Neural cell (in vitro differentiated cells): ENCODE measurements around the gene GPR62. TPM values are rescaled to one million over a fixed set of nuclear protein-coding genes. Genes with fewer than 3 reads are reported as not detected.

Experiments
- H2AFZ ChIP-seq: fragments of 200-600, 300-800 bp; sonication (generic), shearing (Covaris generic); 2 replicates; pipeline ENCODE4 v1.6.0; 2014; ENCODE audit warnings: low read depth, mild to moderate bottlenecking, antibody characterized with exemption, low read length, moderate library complexity
- H3F3A ChIP-seq: fragments of 200-600 bp; shearing (Covaris generic); 2 replicates; pipeline ENCODE4 v1.6.1; 2016; ENCODE audit warnings: mild to moderate bottlenecking, moderate library complexity, mixed read lengths, antibody characterized with exemption, low read length; ENCODE audit not compliant: insufficient read depth, poor library complexity, severe bottlenecking
- H3K27ac ChIP-seq: fragments of 200-600, 300-800 bp; sonication (generic), shearing (Covaris generic); 2 replicates; pipeline ENCODE4 v1.5.1; 2014; ENCODE audit warnings: mild to moderate bottlenecking, low read length, moderate library complexity
- H3K27me3 ChIP-seq: fragments of 300-800, 200-600 bp; sonication (generic), shearing (Covaris generic); 2 replicates; pipeline ENCODE4 v1.6.0; 2014; ENCODE audit warnings: mild to moderate bottlenecking, low read depth, low read length, moderate library complexity; ENCODE audit not compliant: insufficient read depth
- H3K36me3 ChIP-seq: fragments of 300-800, 200-600 bp; sonication (generic), shearing (Covaris generic); 2 replicates; pipeline ENCODE4 v1.5.1; 2014; ENCODE audit warnings: mild to moderate bottlenecking, antibody characterized with exemption, low read length, moderate library complexity; ENCODE audit not compliant: insufficient read depth
- H3K4me2 ChIP-seq: fragments of 300-800, 200-600 bp; sonication (generic), shearing (Covaris generic); 2 replicates; pipeline ENCODE4 v1.6.0; 2014; ENCODE audit warnings: mild to moderate bottlenecking, low read length
- H3K4me3 ChIP-seq: fragments of 300-800, 200-600 bp; sonication (generic), shearing (Covaris generic); 2 replicates; pipeline ENCODE4 v1.5.1; 2014; ENCODE audit warnings: mild to moderate bottlenecking, low read length, moderate library complexity
- H3K79me2 ChIP-seq: fragments of 200-600 bp; shearing (Covaris generic); replicated peaks from 2 replicates; pipeline ENCODE4 v1.6.0; 2014; ENCODE audit warnings: mild to moderate bottlenecking, low read length, moderate library complexity; ENCODE audit not compliant: insufficient read depth
- H3K9ac ChIP-seq: fragments of 300-800, 200-600 bp; sonication (generic), shearing (Covaris generic); 2 replicates; pipeline ENCODE4 v1.6.1; 2016; ENCODE audit warnings: mild to moderate bottlenecking, low read length, mixed read lengths
- H3K9me2 ChIP-seq: fragments of 200-600 bp; shearing (Covaris generic); 2 replicates; pipeline ENCODE4 v1.6.1; 2016; ENCODE audit warnings: mild to moderate bottlenecking, low read length, mixed read lengths; ENCODE audit not compliant: insufficient read depth
- H3K9me3 ChIP-seq: fragments of 200-600, 300-800 bp; sonication (generic), shearing (Covaris generic); 2 replicates; pipeline ENCODE4 v1.6.1; 2016; ENCODE audit warnings: mild to moderate bottlenecking, mixed run types, low read length, moderate library complexity, mixed read lengths
- H4K20me1 ChIP-seq: fragments of 200-600 bp; shearing (Covaris generic); 2 replicates; pipeline ENCODE4 v1.6.1; 2016; ENCODE audit warnings: mild to moderate bottlenecking, mixed run types; ENCODE audit not compliant: insufficient read depth
- CTCF ChIP-seq: fragments of 450-650 bp; IDR thresholded peaks from 2 replicates; pipeline ENCODE4 v1.5.1; 2014; ENCODE audit warnings: antibody characterized with exemption, mild to moderate bottlenecking, moderate library complexity; ENCODE audit not compliant: poor library complexity, severe bottlenecking
- EP300 ChIP-seq: fragments of 450-650 bp; conservative IDR thresholded peaks from 2 replicates; pipeline ENCODE4 v1.6.1; 2014; ENCODE audit warnings: antibody characterized with exemption, mild to moderate bottlenecking, moderate library complexity; ENCODE audit not compliant: poor library complexity, severe bottlenecking
- EZH2 ChIP-seq: fragments of 200-600, 300-800 bp; shearing (Covaris generic), sonication (generic); IDR thresholded peaks from 2 replicates; pipeline ENCODE4 v1.6.1; 2014; ENCODE audit warnings: antibody characterized with exemption, low read length, borderline replicate concordance, mild to moderate bottlenecking; ENCODE audit not compliant: insufficient read depth, poor library complexity, severe bottlenecking
- MXI1 ChIP-seq: fragments of 450-650 bp; conservative IDR thresholded peaks from 2 replicates; pipeline ENCODE4 v1.6.1; 2014; ENCODE audit warnings: antibody characterized with exemption, mild to moderate bottlenecking; ENCODE audit not compliant: poor library complexity, severe bottlenecking
- POLR2AphosphoS5 ChIP-seq: IDR thresholded peaks from 2 replicates; pipeline ENCODE4 v1.6.1; 2012
- RAD21 ChIP-seq: fragments of 450-650 bp; conservative IDR thresholded peaks from 2 replicates; pipeline ENCODE4 v1.6.1; 2014; ENCODE audit warnings: antibody characterized with exemption, mild to moderate bottlenecking, moderate library complexity
- REST ChIP-seq: IDR thresholded peaks from 2 replicates; pipeline ENCODE4 v1.6.1; 2012; ENCODE audit warnings: borderline replicate concordance
- SMC3 ChIP-seq: fragments of 450-650 bp; conservative IDR thresholded peaks from 2 replicates; pipeline ENCODE4 v1.6.1; 2014; ENCODE audit warnings: antibody characterized with exemption, mild to moderate bottlenecking, moderate library complexity; ENCODE audit not compliant: poor library complexity
- TAF1 ChIP-seq: IDR thresholded peaks from 2 replicates; pipeline ENCODE4 v1.6.1; 2012; ENCODE audit warnings: low read depth
- polyA plus RNA-seq: library from polyadenylated mRNA; depleted of rRNA; stranded (reverse); fragments of >200 nt; gene quantifications from 2 replicates; pipeline ENCODE4 v1.2.3, GENCODE V29; 2014

GPR62 gene
- polyA plus RNA-seq, 1 donor from 2014 or later = not detected

- no peak overlapping the region for H3K9ac ChIP-seq
- H3K36me3 ChIP-seq = no peaks in the 10 kb centered on the region
- H3K27ac ChIP-seq = no peak overlapping the region
- H3K79me2 ChIP-seq = peaks cover 31% of the 10 kb centered on the region
- no peak overlapping the region for H2AFZ ChIP-seq
- H3K27me3 ChIP-seq = no peaks in the 10 kb centered on the region
- peak overlapping the region; percentile 74 for H3K4me3 ChIP-seq
- H4K20me1 ChIP-seq = no peaks in the 10 kb centered on the region
- H3K9me3 ChIP-seq = no peaks in the 10 kb centered on the region
- H3K4me2 ChIP-seq = no peak overlapping the region
- no peaks in the 10 kb centered on the region for H3K9me2 ChIP-seq
- TF ChIP-seq CTCF = no peak
- TF ChIP-seq POLR2AphosphoS5 = no peak
- no peak for TF ChIP-seq REST
- no peak for TF ChIP-seq MXI1
- TF ChIP-seq RAD21 = no peak
- TF ChIP-seq EZH2 = no peak
- TF ChIP-seq TAF1 = no peak
- no peak for TF ChIP-seq SMC3
- no peak for TF ChIP-seq EP300
- no peaks in the 10 kb centered on the region for H3F3A ChIP-seq
Observed at GRCh38 chr3:51963951-51964451, 8.8 kb downstream of the GPR62 start.

- no peak overlapping the region for H3K27ac ChIP-seq
- TF ChIP-seq CTCF (no peak), SMC3 (no peak), POLR2AphosphoS5 (no peak), REST (no peak), EZH2 (no peak), RAD21 (no peak), EP300 (no peak), TAF1 (no peak), MXI1 (no peak)
- H4K20me1 ChIP-seq = no peaks in the 10 kb centered on the region
- peak overlapping the region; percentile 74 for H3K4me3 ChIP-seq
- H3F3A ChIP-seq = no peaks in the 10 kb centered on the region
- H3K9me2 ChIP-seq = no peaks in the 10 kb centered on the region
- H3K4me2 ChIP-seq = no peak overlapping the region
- H3K9ac ChIP-seq = no peak overlapping the region
- no peaks in the 10 kb centered on the region for H3K36me3 ChIP-seq
- H3K27me3 ChIP-seq = no peaks in the 10 kb centered on the region
- no peak overlapping the region for H2AFZ ChIP-seq
- no peaks in the 10 kb centered on the region for H3K9me3 ChIP-seq
- H3K79me2 ChIP-seq = peaks cover 31% of the 10 kb centered on the region
Observed at GRCh38 chr3:51964521-51964920, 9.3 kb downstream of the GPR62 start.
